Gastroesophageal sphincter (tissue), 3 donors: Measurements from ENCODE around the gene BAHCC1.

Experiments used
- CTCF ChIP-seq, 4 experiments: fragments of 200-600 bp in 2 of 4; fragments of 450-650 bp in 2 of 4; sonication (generic) in 1 of 4; IDR thresholded peaks; one replicate each; pipeline ENCODE4 v1.5.1; 2017 to 2019; ENCODE audit warnings: antibody characterized with exemption in 4 of 4, mild to moderate bottlenecking in 2 of 4, moderate library complexity in 2 of 4
- POLR2A ChIP-seq, 2 donors: fragments of 450-650 bp; IDR thresholded peaks; one replicate each; pipeline ENCODE4 v1.6.1; 2017; ENCODE audit warnings: antibody characterized with exemption in 2 of 2, mild to moderate bottlenecking in 2 of 2, moderate library complexity in 1 of 2
- POLR2AphosphoS5 ChIP-seq: sonication (generic); formaldehyde crosslinking; IDR thresholded peaks from one replicate; pipeline ENCODE4 v1.6.1; 2017; ENCODE audit warnings: antibody characterized with exemption

- TF ChIP-seq CTCF (IDR thresholded peaks at IDR 0.05) (no peak), POLR2AphosphoS5 (no peak), POLR2A (IDR thresholded peaks at IDR 0.05) (no peak)
Measured at GRCh38 chr17:81449351-81449750, 54.1 kb downstream of the BAHCC1 start.
